Trophoblast cell (in vitro differentiated cells and primary cell): ENCODE results near the gene KRT1.
A peak's percentile ranks its signal among the peaks of the same experiment; 100 is the strongest.

Experiments used
- DNase-seq, 2 donors: peaks; one replicate each; pipeline ENCODE4 v3.0.0-alpha.2; 2016
- H2AFZ ChIP-seq: 2 replicates; pipeline ENCODE4 v1.6.1; 2013; ENCODE audit warnings: low read length, moderate library complexity, mild to moderate bottlenecking; ENCODE audit not compliant: insufficient read depth, poor library complexity
- H2AK5ac ChIP-seq: 2 replicates; pipeline ENCODE4 v1.6.1; 2013; ENCODE audit warnings: mild to moderate bottlenecking, low read length
- H2BK120ac ChIP-seq: 2 replicates; pipeline ENCODE4 v1.6.1; 2013; ENCODE audit warnings: low read length, mild to moderate bottlenecking, moderate library complexity; ENCODE audit not compliant: insufficient read depth, poor library complexity
- H2BK12ac ChIP-seq: 2 replicates; pipeline ENCODE4 v1.6.1; 2013; ENCODE audit warnings: mild to moderate bottlenecking, low read length, moderate library complexity
- H2BK5ac ChIP-seq: 2 replicates; pipeline ENCODE4 v1.6.1; 2013; ENCODE audit warnings: low read length, low read depth, moderate library complexity, mild to moderate bottlenecking; ENCODE audit not compliant: poor library complexity
- H3K14ac ChIP-seq: 2 replicates; pipeline ENCODE4 v1.6.1; 2013; ENCODE audit warnings: mild to moderate bottlenecking, low read length
- H3K18ac ChIP-seq: 2 replicates; pipeline ENCODE4 v1.6.1; 2013; ENCODE audit warnings: mild to moderate bottlenecking, low read length
- H3K23ac ChIP-seq: 2 replicates; pipeline ENCODE4 v1.6.1; 2013; ENCODE audit warnings: low read length
- H3K27ac ChIP-seq: 2 replicates; pipeline ENCODE4 v1.5.1; 2013; ENCODE audit warnings: low read depth, mild to moderate bottlenecking, inconsistent platforms, low read length, moderate library complexity
- H3K27me3 ChIP-seq: 2 replicates; pipeline ENCODE4 v1.6.1; 2013; ENCODE audit warnings: inconsistent platforms, mild to moderate bottlenecking, low read length, moderate library complexity; ENCODE audit not compliant: insufficient read depth
- H3K36me3 ChIP-seq, 2 experiments: 1 replicate in 1 of 2; 2 replicates in 1 of 2; pipeline ENCODE4 v1.6.1; 2013; ENCODE audit warnings: low read length in 2 of 2, mild to moderate bottlenecking in 2 of 2, moderate library complexity in 1 of 2; ENCODE audit not compliant: insufficient read depth in 2 of 2, control insufficient read depth in 1 of 2
- H3K4ac ChIP-seq: 2 replicates; pipeline ENCODE4 v1.6.1; 2013; ENCODE audit warnings: low read depth, mild to moderate bottlenecking, low read length, moderate library complexity
- H3K4me1 ChIP-seq, 2 experiments: 1 replicate in 1 of 2; 2 replicates in 1 of 2; pipeline ENCODE4 v1.6.1; 2013; ENCODE audit warnings: low read length in 2 of 2, mild to moderate bottlenecking in 2 of 2, moderate library complexity in 1 of 2; ENCODE audit not compliant: insufficient read depth in 2 of 2, control insufficient read depth in 1 of 2
- H3K4me2 ChIP-seq: 2 replicates; pipeline ENCODE4 v1.6.1; 2013; ENCODE audit warnings: inconsistent platforms, mild to moderate bottlenecking, low read length, moderate library complexity
- H3K4me3 ChIP-seq: 2 replicates; pipeline ENCODE4 v1.5.1; 2013; ENCODE audit warnings: mild to moderate bottlenecking, low read depth, low read length, inconsistent platforms
- H3K79me1 ChIP-seq: one replicate; pipeline ENCODE4 v1.6.1; 2013; ENCODE audit warnings: low read length
- H3K79me2 ChIP-seq: 2 replicates; pipeline ENCODE4 v1.6.1; 2013; ENCODE audit warnings: low read length, mild to moderate bottlenecking; ENCODE audit not compliant: control insufficient read depth, insufficient read depth, poor library complexity
- H3K9ac ChIP-seq: 2 replicates; pipeline ENCODE4 v1.6.1; 2013; ENCODE audit warnings: mild to moderate bottlenecking, low read length
- H3K9me3 ChIP-seq: 2 replicates; pipeline ENCODE4 v1.6.1; 2013; ENCODE audit warnings: low read depth, mild to moderate bottlenecking, control low read depth, inconsistent platforms, low read length; ENCODE audit not compliant: insufficient read depth
- H4K12ac ChIP-seq: 2 replicates; pipeline ENCODE4 v1.6.1; 2013; ENCODE audit warnings: low read depth, mild to moderate bottlenecking, low read length, moderate library complexity
- H4K8ac ChIP-seq: 2 replicates; pipeline ENCODE4 v1.6.1; 2013; ENCODE audit warnings: low read depth, mild to moderate bottlenecking, low read length, moderate library complexity
- H4K91ac ChIP-seq: one replicate; pipeline ENCODE4 v1.6.1; 2013; ENCODE audit warnings: low read depth, mild to moderate bottlenecking, low read length, moderate library complexity
- WGBS: extraction: QIAGEN DNeasy Blood & Tissue Kit; methylation state at CpG from one replicate; pipeline ENCODE4 v1.1.7; 2013; ENCODE audit warnings: missing lambda C conversion rate; ENCODE audit not compliant: insufficient read length, insufficient coverage; ENCODE audit errors: extremely low coverage; 5-methylcytosine and 5-hydroxymethylcytosine counted together

The KRT1 gene

DNA sequence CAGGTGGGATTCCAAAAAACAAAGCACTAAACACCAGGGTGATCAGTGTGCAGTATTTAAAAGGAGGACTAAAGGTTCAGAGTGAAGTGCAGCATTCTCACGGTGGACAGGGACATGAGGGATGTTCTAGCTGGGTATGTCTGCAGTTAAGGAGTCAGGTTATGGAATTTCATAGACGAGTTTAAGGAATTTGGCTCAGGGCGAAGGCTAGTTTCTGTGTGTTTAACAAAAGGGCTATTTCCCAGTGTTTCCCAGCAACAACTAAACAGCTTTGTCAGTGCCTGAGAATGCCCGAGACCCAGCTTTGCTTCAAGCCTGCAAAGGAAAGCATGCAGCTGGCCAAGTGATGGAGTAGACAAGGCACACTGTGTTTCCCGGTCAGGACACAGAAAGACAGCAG lies 7.0 kb downstream of the KRT1 start:
- no peak overlapping the region for H4K8ac ChIP-seq
- H3K9ac ChIP-seq = no peak overlapping the region
- no peaks in the 10 kb centered on the region for H3K36me3 ChIP-seq
- no peak overlapping the region for H3K18ac ChIP-seq
- H3K23ac ChIP-seq = no peak overlapping the region
- peak overlapping the region; percentile 37 for H3K4me2 ChIP-seq
- no peak overlapping the region for H3K4ac ChIP-seq
- no peak overlapping the region for H2AK5ac ChIP-seq
- WGBS = no CpG with 5 or more reads among the region's 5 CpGs
- no peak overlapping the region for H3K4me3 ChIP-seq
- H4K91ac ChIP-seq = peak overlapping the region; percentile 42
- H3K27me3 ChIP-seq = no peaks in the 10 kb centered on the region
- H4K12ac ChIP-seq = no peak overlapping the region
- peak overlapping the region; percentile 60 for H2BK120ac ChIP-seq
- peaks cover 4% of the 10 kb centered on the region for H3K79me1 ChIP-seq
- H3K9me3 ChIP-seq = peaks cover 2% of the 10 kb centered on the region
- peak overlapping the region; percentile 49 for H2BK5ac ChIP-seq
- H2AFZ ChIP-seq = no peak overlapping the region
- no peak overlapping the region for H3K14ac ChIP-seq
- peak overlapping the region; percentile 62 for H3K27ac ChIP-seq
- H2BK12ac ChIP-seq = peak overlapping the region; percentile 26
- peak; percentile 96 to 99 for DNase-seq
- peaks cover 14 to 26% of the 10 kb centered on the region in 2 experiments for H3K4me1 ChIP-seq
- H3K79me2 ChIP-seq = no peaks in the 10 kb centered on the region

DNA sequence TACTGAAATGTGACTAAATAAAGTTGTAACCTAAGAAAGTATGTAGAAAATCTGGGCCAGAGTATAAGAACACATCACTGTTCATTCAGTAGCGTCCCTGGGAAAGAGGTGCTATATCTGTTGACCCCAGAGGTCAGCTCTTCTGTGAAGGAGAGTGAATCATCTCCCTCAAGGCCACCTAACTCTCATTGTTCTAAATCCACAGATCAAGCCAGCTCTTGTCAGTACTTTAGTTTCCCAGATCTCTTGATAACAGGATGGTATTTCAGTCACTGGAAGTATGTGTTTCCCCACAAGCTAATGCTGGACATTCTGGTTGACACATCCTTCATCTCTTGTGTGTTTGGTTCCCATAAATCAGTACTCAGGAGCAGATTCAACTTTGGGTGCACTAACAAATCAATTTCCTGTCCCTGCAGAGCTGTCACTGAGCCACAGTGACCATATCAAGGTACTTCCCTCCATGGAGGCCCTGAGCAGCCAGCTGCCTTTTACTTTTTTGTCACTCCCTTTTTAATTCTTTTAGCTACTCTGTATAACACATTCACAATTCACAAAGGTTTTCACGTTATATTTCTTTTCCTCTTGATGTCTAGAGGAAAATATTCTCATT lies 7.8 kb downstream of the KRT1 start:
- Histone ChIP-seq H4K8ac (no peak overlapping the region), H3K9ac (no peak overlapping the region), H3K4me1 (peaks cover 14 to 26% of the 10 kb centered on the region in 2 experiments), H3K4me3 (no peak overlapping the region), H3K9me3 (peaks cover 2% of the 10 kb centered on the region), H3K14ac (no peak overlapping the region), H3K27ac (peak overlapping the region; percentile 62), H3K79me1 (peaks cover 4% of the 10 kb centered on the region), H3K18ac (no peak overlapping the region), H3K79me2 (no peaks in the 10 kb centered on the region), H2BK120ac (no peak overlapping the region), H3K4ac (no peak overlapping the region), H4K12ac (no peak overlapping the region), H3K23ac (no peak overlapping the region), H2AK5ac (no peak overlapping the region), H3K36me3 (no peaks in the 10 kb centered on the region), H3K4me2 (peak overlapping the region; percentile 30), H2BK12ac (no peak overlapping the region), H4K91ac (no peak overlapping the region), H3K27me3 (no peaks in the 10 kb centered on the region), H2AFZ (no peak overlapping the region), H2BK5ac (no peak overlapping the region)
- peak; percentile 90 to 97 for DNase-seq
- no CpG with 5 or more reads among the region's 2 CpGs for WGBS

GRCh38 chr12:52670961-52671360 lies 9.2 kb downstream of the KRT1 start:
- H4K12ac ChIP-seq = no peak overlapping the region
- H2BK120ac ChIP-seq = no peak overlapping the region
- H2AFZ ChIP-seq = no peak overlapping the region
- H3K14ac ChIP-seq = no peak overlapping the region
- H3K36me3 ChIP-seq = no peaks in the 10 kb centered on the region
- H3K23ac ChIP-seq = no peak overlapping the region
- H3K4me2 ChIP-seq = no peak overlapping the region
- H3K9me3 ChIP-seq = no peaks in the 10 kb centered on the region
- H2AK5ac ChIP-seq = no peak overlapping the region
- no peak overlapping the region for H3K27ac ChIP-seq
- H3K4ac ChIP-seq = no peak overlapping the region
- no peak overlapping the region for H2BK12ac ChIP-seq
- H4K91ac ChIP-seq = no peak overlapping the region
- H3K4me1 ChIP-seq = peaks cover 14 to 26% of the 10 kb centered on the region in 2 experiments
- peaks cover 4% of the 10 kb centered on the region for H3K79me1 ChIP-seq
- DNase-seq = peak; percentile 94 to 97
- no peaks in the 10 kb centered on the region for H3K79me2 ChIP-seq
- no peak overlapping the region for H3K9ac ChIP-seq
- H2BK5ac ChIP-seq = no peak overlapping the region
- no peaks in the 10 kb centered on the region for H3K27me3 ChIP-seq
- no peak overlapping the region for H3K18ac ChIP-seq
- no peak overlapping the region for H3K4me3 ChIP-seq
- no peak overlapping the region for H4K8ac ChIP-seq
- WGBS = no CpG with 5 or more reads among the region's 3 CpGs

DNA sequence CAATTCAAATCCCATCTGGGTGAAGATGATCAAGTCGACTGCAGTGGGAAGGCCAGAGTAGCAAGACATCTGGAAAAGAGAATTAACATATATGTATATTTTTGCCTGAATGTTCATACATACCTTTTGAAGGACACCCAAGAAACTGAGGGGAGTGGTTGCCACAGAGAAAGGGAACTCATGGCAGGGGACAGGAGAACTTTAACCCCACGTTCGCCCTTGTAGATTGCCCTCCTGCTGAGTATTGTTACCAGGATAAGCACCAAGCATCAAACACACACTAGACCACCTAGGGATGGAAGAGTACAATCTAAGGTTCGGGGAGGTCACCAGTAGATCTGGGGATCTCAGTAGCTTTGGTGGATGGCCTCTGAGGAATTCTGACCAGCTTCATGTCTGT lies 9.7 kb downstream of the KRT1 start:
- Histone ChIP-seq H2BK120ac (no peak overlapping the region), H3K4me3 (no peak overlapping the region), H3K79me1 (peaks cover 4% of the 10 kb centered on the region), H3K27ac (no peak overlapping the region), H4K12ac (no peak overlapping the region), H3K9me3 (no peaks in the 10 kb centered on the region), H2BK12ac (no peak overlapping the region), H3K9ac (no peak overlapping the region), H3K4me1 (peaks cover 14 to 26% of the 10 kb centered on the region in 2 experiments), H3K79me2 (no peaks in the 10 kb centered on the region), H3K4me2 (no peak overlapping the region), H4K8ac (no peak overlapping the region), H3K36me3 (no peaks in the 10 kb centered on the region), H3K4ac (no peak overlapping the region), H3K14ac (no peak overlapping the region), H2AFZ (no peak overlapping the region), H3K27me3 (no peaks in the 10 kb centered on the region), H3K18ac (no peak overlapping the region), H3K23ac (no peak overlapping the region), H2AK5ac (no peak overlapping the region), H4K91ac (peak overlapping the region; percentile 37), H2BK5ac (no peak overlapping the region)
- no peak for DNase-seq
- WGBS = no CpG with 5 or more reads among the region's 4 CpGs
